Hepatocyte (in vitro differentiated cells): Measurements from ENCODE around the gene DNAH17. TPM values are rescaled to one million over a fixed set of nuclear protein-coding genes. Genes with fewer than 3 reads are reported as not detected.

Experiments
- DNase-seq: peaks from one replicate; pipeline ENCODE4 v3.0.0-alpha.2; 2016; ENCODE audit warnings: low spot score
- H2AFZ ChIP-seq: fragments of 200-600 bp; sonication (generic); 2 replicates; pipeline ENCODE4 v1.6.0; 2016; ENCODE audit warnings: antibody characterized with exemption, mild to moderate bottlenecking
- H3K27ac ChIP-seq: fragments of 200-600 bp; sonication (generic); 2 replicates; pipeline ENCODE4 v1.5.1; 2016; ENCODE audit warnings: mild to moderate bottlenecking
- H3K27me3 ChIP-seq: fragments of 200-600 bp; sonication (generic); 2 replicates; pipeline ENCODE4 v1.6.1; 2016
- H3K36me3 ChIP-seq: fragments of 200-600 bp; sonication (generic); replicated peaks from 2 replicates; pipeline ENCODE4 v1.5.1; 2016; ENCODE audit warnings: low read depth; ENCODE audit not compliant: insufficient read depth
- H3K4me1 ChIP-seq: fragments of 200-600 bp; sonication (generic); 2 replicates; pipeline ENCODE4 v1.5.1; 2016; ENCODE audit warnings: mild to moderate bottlenecking, moderate library complexity; ENCODE audit not compliant: insufficient read depth
- H3K4me2 ChIP-seq: fragments of 200-600 bp; sonication (generic); 2 replicates; pipeline ENCODE4 v1.6.0; 2016
- H3K4me3 ChIP-seq: fragments of 200-600 bp; sonication (generic); 2 replicates; pipeline ENCODE4 v1.5.1; 2016; ENCODE audit warnings: mild to moderate bottlenecking
- H3K79me2 ChIP-seq: fragments of 200-600 bp; sonication (generic); 2 replicates; pipeline ENCODE4 v1.6.0; 2017; ENCODE audit warnings: mild to moderate bottlenecking
- H3K9me2 ChIP-seq: fragments of 200-600 bp; sonication (generic); replicated peaks from 2 replicates; pipeline ENCODE4 v1.6.0; 2017; ENCODE audit warnings: mild to moderate bottlenecking; ENCODE audit not compliant: insufficient read depth
- H3K9me3 ChIP-seq: fragments of 200-600 bp; sonication (generic); 2 replicates; pipeline ENCODE4 v1.5.1; 2016; ENCODE audit warnings: low read depth, mild to moderate bottlenecking
- H4K20me1 ChIP-seq: fragments of 200-600 bp; sonication (generic); 2 replicates; pipeline ENCODE4 v1.6.0; 2016; ENCODE audit warnings: mild to moderate bottlenecking; ENCODE audit not compliant: insufficient read depth, poor library complexity, severe bottlenecking
- CTCF ChIP-seq: fragments of 200-600 bp; sonication (generic); IDR thresholded peaks from 2 replicates; pipeline ENCODE4 v1.5.1; 2016; ENCODE audit warnings: antibody characterized with exemption, mild to moderate bottlenecking; ENCODE audit not compliant: poor library complexity
- EZH2 ChIP-seq: fragments of 200-600 bp; sonication (generic); IDR thresholded peaks from 2 replicates; pipeline ENCODE4 v1.6.1; 2016; ENCODE audit warnings: antibody characterized with exemption, mild to moderate bottlenecking, borderline replicate concordance
- EZH2phosphoT487 ChIP-seq: fragments of 200-600 bp; sonication (generic); IDR thresholded peaks from one replicate; pipeline ENCODE4 v1.6.1; 2018; ENCODE audit warnings: antibody characterized with exemption, mild to moderate bottlenecking, low read depth, moderate library complexity; ENCODE audit not compliant: unreplicated experiment, severe bottlenecking
- WGBS: methylation state at CpG from one replicate; pipeline ENCODE4 v1.1.6; 2016; ENCODE audit warnings: low lambda C conversion rate; ENCODE audit errors: missing lambda C conversion rate; 5-methylcytosine and 5-hydroxymethylcytosine counted together
- polyA plus RNA-seq: library from polyadenylated mRNA; unstranded; fragments of >200 nt; fragmentation: Nextera tagmentation; extraction: Ambion mirVana; gene quantifications from 2 replicates; pipeline ENCODE4 v1.2.1, GENCODE V29; 2016
- total RNA-seq: library from RNA; depleted of rRNA; stranded (reverse); fragments of >200 nt; gene quantifications from 2 replicates; pipeline ENCODE4 v1.2.3, GENCODE V29; 2014

DNAH17 gene
- total and polyA plus RNA-seq, 2 experiments from 2014 or later, result 0.20 to 1.5 TPM

GRCh38 chr17:78548725-78549124 is 28.5 kb downstream of the DNAH17 start:
- H3K79me2 ChIP-seq, result no peaks in the 10 kb centered on the region
- WGBS, result 92% methylated on average over 5 of the region's 5 CpGs

DNA sequence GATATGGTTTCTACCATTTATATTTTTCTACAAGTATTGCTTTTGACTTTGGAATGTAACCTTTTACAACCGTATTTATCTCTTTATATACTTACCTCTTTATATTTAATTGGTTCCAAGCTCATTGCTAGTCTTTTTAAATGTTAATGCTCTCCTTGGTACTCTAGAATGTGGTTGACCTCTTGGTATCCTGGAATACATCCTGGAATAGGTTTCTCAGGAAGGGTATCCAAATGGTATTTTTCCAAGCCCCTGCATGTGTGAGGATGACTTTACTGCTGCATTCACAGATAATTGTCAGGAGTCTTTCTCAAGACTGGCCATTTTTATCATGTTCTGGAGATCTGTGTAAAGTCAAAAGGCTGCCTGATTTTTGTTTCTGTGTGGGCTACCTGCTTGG is 30.2 kb downstream of the DNAH17 start:
- DNase-seq, result no peak
- Histone ChIP-seq H3K27ac (no peak overlapping the region), H3K79me2 (no peaks in the 10 kb centered on the region), H3K9me3 (no peaks in the 10 kb centered on the region), H4K20me1 (no peaks in the 10 kb centered on the region), H3K4me2 (no peak overlapping the region), H3K36me3 (no peaks in the 10 kb centered on the region), H3K4me3 (no peak overlapping the region), H3K4me1 (no peaks in the 10 kb centered on the region), H3K9me2 (no peaks in the 10 kb centered on the region), H3K27me3 (no peaks in the 10 kb centered on the region), H2AFZ (no peak overlapping the region)
- TF ChIP-seq CTCF (no peak), EZH2phosphoT487 (no peak), EZH2 (no peak)
- WGBS, result 81% methylated on average over 1 of the region's 1 CpG

More at GRCh38 chr17:78548725-78549124, 28.5 kb downstream of the DNAH17 start:
- Histone ChIP-seq H3K27ac (no peak overlapping the region), H3K27me3 (no peaks in the 10 kb centered on the region), H3K9me2 (no peaks in the 10 kb centered on the region), H3K4me3 (no peak overlapping the region), H3K4me2 (no peak overlapping the region), H3K4me1 (no peaks in the 10 kb centered on the region), H3K9me3 (no peaks in the 10 kb centered on the region), H3K36me3 (no peaks in the 10 kb centered on the region), H2AFZ (no peak overlapping the region), H4K20me1 (no peaks in the 10 kb centered on the region)
- no peak for DNase-seq
- TF ChIP-seq CTCF (no peak), EZH2phosphoT487 (no peak), EZH2 (no peak)

- H3K4me2 ChIP-seq, result no peak overlapping the region
- no peak for TF ChIP-seq EZH2phosphoT487
- no peak for TF ChIP-seq EZH2
- TF ChIP-seq CTCF, result no peak
- no peaks in the 10 kb centered on the region for H3K9me2 ChIP-seq
- H2AFZ ChIP-seq, result no peak overlapping the region
- 97% methylated on average over 4 of the region's 4 CpGs for WGBS
- no peak for DNase-seq
- H3K79me2 ChIP-seq, result no peaks in the 10 kb centered on the region
- no peaks in the 10 kb centered on the region for H3K27me3 ChIP-seq
- no peaks in the 10 kb centered on the region for H3K4me1 ChIP-seq
- no peak overlapping the region for H3K27ac ChIP-seq
- no peaks in the 10 kb centered on the region for H3K9me3 ChIP-seq
- H3K36me3 ChIP-seq, result no peaks in the 10 kb centered on the region
- H4K20me1 ChIP-seq, result no peaks in the 10 kb centered on the region
- H3K4me3 ChIP-seq, result no peak overlapping the region
Observed at GRCh38 chr17:78546476-78546875, 30.7 kb downstream of the DNAH17 start.
